NCI-H748 (cell line): Measurements from ENCODE around the gene COL12A1.

Source experiments
- DNase-seq: peaks from one replicate; lab custom pipeline; 2025; ENCODE audit not compliant: unreplicated experiment; lab: John Stamatoyannopoulos, UW

Gene COL12A1

GRCh38 chr6:75205776-75206575 is at the start of gene COL12A1:
Gene COL12A1 (minus strand): TSS chr6:75206053. CDS start chr6:75202792, 3,261 bp downstream.
- DNase-seq: peak; percentile 78

- DNase-seq: no peak
Measured at GRCh38 chr6:75250552-75250951, 44.7 kb upstream of the COL12A1 start.

GRCh38 chr6:75249837-75250236 is 44.0 kb upstream of the COL12A1 start:
- DNase-seq: no peak

- DNase-seq: no peak
Measured at GRCh38 chr6:75246386-75246785, 40.5 kb upstream of the COL12A1 start.

GRCh38 chr6:75244063-75244584 is 38.3 kb upstream of the COL12A1 start:
- DNase-seq: peak; percentile 43

GRCh38 chr6:75243333-75244062 is 37.6 kb upstream of the COL12A1 start, which contains the start of gene COX7A2:
Gene COX7A2 (minus strand): TSS chr6:75243801. CDS start chr6:75243734, 67 bp downstream.
- peak; percentile 99 for DNase-seq

GRCh38 chr6:75236630-75237029 is 30.8 kb upstream of the COL12A1 start:
- DNase-seq: no peak

- DNase-seq: no peak
Measured at GRCh38 chr6:75235271-75235670, 29.4 kb upstream of the COL12A1 start.

GRCh38 chr6:75234126-75234865 is 28.4 kb upstream of the COL12A1 start:
- DNase-seq: no peak

GRCh38 chr6:75233092-75233615 is 27.3 kb upstream of the COL12A1 start:
- DNase-seq: no peak

- peak; percentile 18 for DNase-seq
Measured at GRCh38 chr6:75230484-75231325, 24.9 kb upstream of the COL12A1 start.

GRCh38 chr6:75224303-75224926 is 18.6 kb upstream of the COL12A1 start:
- no peak for DNase-seq

GRCh38 chr6:75223428-75223827 is 17.6 kb upstream of the COL12A1 start:
- no peak for DNase-seq

GRCh38 chr6:75222261-75222660 is 16.4 kb upstream of the COL12A1 start:
- no peak for DNase-seq

GRCh38 chr6:75221116-75221515 is 15.3 kb upstream of the COL12A1 start:
- no peak for DNase-seq

- DNase-seq: no peak
Measured at GRCh38 chr6:75220357-75220756, 14.5 kb upstream of the COL12A1 start.

- DNase-seq: no peak
Measured at GRCh38 chr6:75219263-75219662, 13.4 kb upstream of the COL12A1 start.

- no peak for DNase-seq
Measured at GRCh38 chr6:75217193-75217592, 11.3 kb upstream of the COL12A1 start.

- no peak for DNase-seq
Measured at GRCh38 chr6:75215291-75215690, 9.4 kb upstream of the COL12A1 start.

- no peak for DNase-seq
Measured at GRCh38 chr6:75213732-75214131, 7.9 kb upstream of the COL12A1 start.
